ENCODE measurements around the gene CASP8AP2. TPM values are rescaled to one million over a fixed set of nuclear protein-coding genes. Genes with fewer than 3 reads are reported as not detected.
"Not testable (repeated sequence)": the region's sequence is repeated elsewhere in the genome, so short reads cannot be mapped to it uniquely, and the experiment has no call there.

The CASP8AP2 gene
- 15.1 and 21.1 TPM in 2 replicates for total RNA-seq (2014; rRNA removed; shearing (Covaris generic))

DNA sequence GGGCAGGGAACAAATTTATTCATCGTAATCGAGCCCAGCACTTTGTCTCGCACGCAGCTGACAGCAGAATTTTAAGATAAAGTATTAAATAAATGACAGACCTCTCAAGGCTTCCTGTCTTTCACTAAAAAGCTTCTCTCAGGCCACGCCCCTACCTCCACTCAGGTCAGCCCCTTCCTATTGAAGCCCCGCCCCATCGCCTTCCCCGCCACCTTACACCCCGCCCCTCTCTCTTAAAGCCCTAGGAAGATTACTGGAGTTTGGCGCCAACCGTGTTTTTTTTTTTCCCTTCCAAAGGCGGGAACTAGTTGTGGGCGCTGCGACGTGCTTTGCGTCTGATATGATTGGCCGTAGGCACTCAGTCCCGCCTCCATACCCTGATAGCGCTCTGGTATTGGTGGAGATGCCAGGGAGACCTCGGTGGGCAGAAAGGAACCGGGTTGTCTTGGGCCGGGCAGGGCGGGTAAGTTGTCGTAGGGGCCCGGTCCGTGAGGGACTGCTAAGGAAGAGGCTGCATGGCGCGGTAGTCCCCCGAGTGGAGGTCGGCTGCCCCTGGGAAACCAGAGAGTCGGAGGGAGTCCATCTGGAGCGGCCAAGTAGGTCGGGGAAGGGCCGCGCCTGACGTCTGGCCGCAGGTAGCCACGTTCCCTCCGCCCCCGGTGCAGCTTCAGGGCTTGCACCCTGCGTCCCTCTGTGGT lies at the start of gene CASP8AP2:
Gene CASP8AP2, plus strand, starts transcription at position 409 of the 698 bp plus-strand sequence.
- Histone ChIP-seq H3K27ac (peak within 1 kb of the TSS; percentile 72), H3K36me3 (peaks cover 35% of the 10 kb centered on the region), H3K4me3 (peak within 1 kb of the TSS; percentile 84), H3K9me3 (replicated peaks) (no peaks in the 10 kb centered on the region), H3K4me1 (replicated peaks) (peaks cover 9% of the 10 kb centered on the region), H3K27me3 (replicated peaks) (no peaks in the 10 kb centered on the region)
- peak; percentile 96 to 97 for DNase-seq (ENCODE audit: low read depth in 1 of 2, low spot score in 2 of 2)

DNA sequence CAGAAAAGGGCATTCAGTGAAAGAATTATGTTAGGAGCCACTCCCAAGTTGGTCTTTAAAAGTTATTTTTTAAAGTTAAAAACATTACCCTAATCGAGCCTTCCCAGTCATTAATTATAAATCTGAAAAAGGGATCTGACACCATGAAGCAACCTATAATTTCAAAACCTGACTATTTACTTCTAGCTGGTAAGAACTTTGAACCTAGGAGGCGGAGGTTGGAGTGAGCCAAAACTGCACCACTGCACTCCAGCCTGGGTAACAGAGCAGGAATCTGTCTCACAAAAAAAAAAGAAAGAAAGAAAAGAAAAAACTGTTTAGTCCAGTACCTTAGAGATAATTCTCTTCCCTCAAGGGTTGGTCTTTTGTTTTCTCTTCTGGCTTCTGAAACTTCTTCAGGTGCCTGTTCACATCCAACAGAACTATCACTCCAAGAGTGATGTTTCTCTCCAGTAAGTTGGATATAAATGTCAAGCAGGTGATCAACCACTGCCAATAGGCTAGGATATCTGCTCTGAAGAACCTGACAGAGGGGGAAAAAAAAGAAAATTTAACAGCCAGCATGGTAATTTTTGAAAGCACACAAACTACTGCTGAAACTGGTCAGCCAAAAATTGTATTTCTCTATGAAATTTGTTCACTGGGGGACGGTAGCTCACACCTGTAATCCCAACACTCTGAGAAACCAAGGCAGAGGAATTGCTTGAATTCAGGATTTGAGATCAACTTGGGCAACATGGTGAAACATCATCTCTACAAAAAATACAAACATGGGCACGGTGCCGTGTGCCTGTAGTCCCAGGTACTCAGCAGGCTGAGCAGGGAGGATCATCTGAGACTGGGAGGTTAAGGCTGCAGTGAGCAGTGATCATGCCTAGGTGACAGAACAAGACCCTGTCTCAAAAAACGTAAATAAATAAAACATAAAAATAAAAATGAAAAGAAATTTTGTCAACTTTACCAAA lies 48.3 kb upstream of the CASP8AP2 start:
- Histone ChIP-seq H3K27me3 (replicated peaks) (no peaks in the 10 kb centered on the region), H3K9me3 (replicated peaks) (no peaks in the 10 kb centered on the region), H3K36me3 (peaks cover 41% of the 10 kb centered on the region), H3K4me1 (replicated peaks) (no peaks in the 10 kb centered on the region), H3K27ac (no peak overlapping the region), H3K4me3 (no peak overlapping the region)
- DNase-seq (ENCODE audit: low read depth in 1 of 2, low spot score in 2 of 2) = no peak

DNA sequence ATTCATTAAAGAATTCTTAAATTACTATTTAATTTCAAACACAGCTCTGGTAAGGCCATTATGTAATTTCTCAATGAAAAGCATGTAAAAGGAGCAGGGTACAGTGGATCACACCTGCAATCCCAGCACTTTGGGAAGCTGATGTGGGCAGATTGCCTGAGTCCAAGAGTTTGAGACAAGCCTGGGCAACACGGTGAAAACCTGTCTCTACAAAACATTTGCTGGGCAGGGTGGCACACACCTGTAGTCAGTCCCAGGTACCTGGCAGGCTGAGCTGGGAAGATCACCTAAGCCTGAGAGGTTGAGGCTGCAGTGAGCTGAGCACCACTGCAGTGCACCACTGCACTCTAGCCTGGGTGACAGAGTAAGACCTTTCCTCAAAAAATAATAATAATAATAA lies 47.5 kb upstream of the CASP8AP2 start:
- H3K36me3 ChIP-seq = peaks cover 38% of the 10 kb centered on the region
- H3K4me3 ChIP-seq = no peak overlapping the region
- no peaks in the 10 kb centered on the region for H3K9me3 ChIP-seq (replicated peaks)
- H3K4me1 ChIP-seq (replicated peaks) = no peaks in the 10 kb centered on the region
- H3K27ac ChIP-seq = no peak overlapping the region
- DNase-seq (ENCODE audit: low read depth in 1 of 2, low spot score in 2 of 2) = no peak
- H3K27me3 ChIP-seq (replicated peaks) = no peaks in the 10 kb centered on the region

- peaks cover 43% of the 10 kb centered on the region for H3K36me3 ChIP-seq
- not testable (repeated sequence) for H3K27ac ChIP-seq; H3K27me3 ChIP-seq (replicated peaks); H3K4me3 ChIP-seq; H3K9me3 ChIP-seq (replicated peaks); DNase-seq (ENCODE audit: low read depth in 1 of 2, low spot score in 2 of 2); H3K4me1 ChIP-seq (replicated peaks)
Observed at GRCh38 chr6:89783293-89783692, 46.4 kb upstream of the CASP8AP2 start.

GRCh38 chr6:89784838-89785237 lies 44.8 kb upstream of the CASP8AP2 start:
- Histone ChIP-seq H3K36me3 (peaks cover 41% of the 10 kb centered on the region), H3K27me3 (replicated peaks) (no peaks in the 10 kb centered on the region)

DNA sequence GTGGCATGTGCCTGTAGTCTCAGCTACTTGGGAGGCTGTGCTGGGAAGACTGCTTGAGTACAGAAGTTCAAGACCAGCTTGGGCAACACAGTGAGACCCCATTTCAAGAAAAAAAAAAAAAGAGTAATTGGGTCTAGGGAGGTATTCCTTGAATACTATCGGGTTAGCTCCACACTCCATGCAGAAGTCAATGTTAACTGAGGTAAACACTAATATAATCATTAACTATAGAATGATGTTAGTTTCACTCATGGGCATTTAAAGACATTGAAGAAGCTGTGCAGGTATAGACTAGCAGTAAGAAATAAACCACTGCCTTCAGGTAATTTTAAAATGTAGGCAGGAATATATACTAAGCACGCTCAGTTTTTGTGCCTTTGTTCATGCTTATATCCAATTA lies 42.7 kb upstream of the CASP8AP2 start:
- peaks cover 48% of the 10 kb centered on the region for H3K36me3 ChIP-seq
- no peaks in the 10 kb centered on the region for H3K4me1 ChIP-seq (replicated peaks)
- no peaks in the 10 kb centered on the region for H3K27me3 ChIP-seq (replicated peaks)

More at GRCh38 chr6:89784838-89785237, 44.8 kb upstream of the CASP8AP2 start:
- no peaks in the 10 kb centered on the region for H3K9me3 ChIP-seq (replicated peaks)
- no peak overlapping the region for H3K27ac ChIP-seq
- H3K4me1 ChIP-seq (replicated peaks) = no peaks in the 10 kb centered on the region
- no peak for DNase-seq (ENCODE audit: low read depth in 1 of 2, low spot score in 2 of 2)
- H3K4me3 ChIP-seq = no peak overlapping the region

DNA sequence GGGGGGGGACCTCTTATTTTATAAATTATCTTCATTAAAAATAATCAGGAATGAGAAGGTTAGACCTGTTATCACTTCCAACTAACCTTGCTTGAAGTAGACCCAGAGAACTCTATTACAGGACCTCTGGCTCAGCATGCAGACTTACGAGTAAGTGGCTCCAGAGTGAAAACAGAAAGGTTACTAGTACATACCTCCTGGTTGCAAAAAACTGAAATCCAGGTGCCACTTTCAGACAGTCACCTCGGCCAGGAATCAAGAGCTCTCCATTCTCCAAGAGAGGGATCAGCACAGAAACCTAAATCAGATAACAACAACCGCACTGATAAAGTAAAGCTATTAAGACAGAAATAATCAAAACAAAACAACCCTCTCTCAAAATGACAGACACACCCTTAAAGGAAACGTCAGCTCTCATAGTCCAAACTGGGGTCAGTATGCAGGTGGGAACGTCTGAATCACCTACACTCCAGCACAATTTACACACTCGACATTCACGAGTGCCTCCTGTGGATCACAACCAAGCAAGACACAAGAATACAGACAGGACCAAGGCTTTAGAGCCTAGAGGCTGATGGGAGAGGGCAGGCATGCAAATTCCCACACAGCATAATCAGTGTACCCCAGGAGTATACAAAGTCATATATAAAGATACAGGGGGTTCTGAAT lies 41.9 kb upstream of the CASP8AP2 start:
- no peaks in the 10 kb centered on the region for H3K4me1 ChIP-seq (replicated peaks)
- H3K36me3 ChIP-seq = peaks cover 50% of the 10 kb centered on the region
- H3K27me3 ChIP-seq (replicated peaks) = no peaks in the 10 kb centered on the region
- H3K4me3 ChIP-seq = no peak overlapping the region
- H3K27ac ChIP-seq = no peak overlapping the region
- no peak for DNase-seq (ENCODE audit: low read depth in 1 of 2, low spot score in 2 of 2)
- H3K9me3 ChIP-seq (replicated peaks) = no peaks in the 10 kb centered on the region

More for the DNA sequence above, 42.7 kb upstream of the CASP8AP2 start:
- H3K9me3 ChIP-seq (replicated peaks) = no peaks in the 10 kb centered on the region
- DNase-seq (ENCODE audit: low read depth in 1 of 2, low spot score in 2 of 2) = no peak
- H3K27ac ChIP-seq = no peak overlapping the region
- H3K4me3 ChIP-seq = no peak overlapping the region

GRCh38 chr6:89789980-89790379 lies 39.7 kb upstream of the CASP8AP2 start:
- Histone ChIP-seq H3K36me3 (peaks cover 47% of the 10 kb centered on the region), H3K4me3 (no peak overlapping the region), H3K9me3 (replicated peaks) (no peaks in the 10 kb centered on the region), H3K4me1 (replicated peaks) (no peaks in the 10 kb centered on the region), H3K27me3 (replicated peaks) (no peaks in the 10 kb centered on the region), H3K27ac (no peak overlapping the region)
- no peak for DNase-seq (ENCODE audit: low read depth in 1 of 2, low spot score in 2 of 2)

GRCh38 chr6:89790403-89790802 lies 39.3 kb upstream of the CASP8AP2 start:
- DNase-seq (ENCODE audit: low read depth in 1 of 2, low spot score in 2 of 2) = no peak
- H3K27me3 ChIP-seq (replicated peaks) = no peaks in the 10 kb centered on the region
- no peak overlapping the region for H3K27ac ChIP-seq
- H3K36me3 ChIP-seq = peaks cover 45% of the 10 kb centered on the region
- no peaks in the 10 kb centered on the region for H3K4me1 ChIP-seq (replicated peaks)
- no peak overlapping the region for H3K4me3 ChIP-seq
- H3K9me3 ChIP-seq (replicated peaks) = no peaks in the 10 kb centered on the region

GRCh38 chr6:89792881-89793280 lies 36.8 kb upstream of the CASP8AP2 start:
- Histone ChIP-seq H3K9me3 (replicated peaks) (no peaks in the 10 kb centered on the region), H3K4me1 (replicated peaks) (no peaks in the 10 kb centered on the region), H3K27ac (no peak overlapping the region), H3K27me3 (replicated peaks) (no peaks in the 10 kb centered on the region), H3K36me3 (peaks cover 40% of the 10 kb centered on the region), H3K4me3 (no peak overlapping the region)
- DNase-seq (ENCODE audit: low read depth in 1 of 2, low spot score in 2 of 2) = peak in 1 of 2 experiments; percentile 7

DNA sequence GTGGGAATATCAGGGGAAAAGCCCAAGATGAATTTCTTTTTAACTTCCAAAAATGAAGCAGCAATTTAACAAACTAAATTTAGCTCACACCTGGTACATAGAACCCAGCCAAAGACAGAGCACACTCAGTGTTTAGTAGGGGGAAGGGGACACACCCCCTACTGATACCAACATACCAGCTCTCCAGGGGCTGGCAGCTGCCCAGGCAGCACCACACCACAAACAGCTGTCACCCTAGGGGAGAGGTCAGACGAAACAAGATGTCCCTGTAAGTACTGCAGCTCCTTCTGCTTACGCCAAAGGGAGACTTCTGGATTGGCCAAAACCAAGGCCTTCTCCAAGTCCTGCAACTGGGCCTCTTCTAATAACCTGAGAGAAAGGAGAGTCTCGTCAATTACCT lies 36.1 kb upstream of the CASP8AP2 start:
- H3K4me1 ChIP-seq (replicated peaks) = no peaks in the 10 kb centered on the region
- no peaks in the 10 kb centered on the region for H3K9me3 ChIP-seq (replicated peaks)
- no peaks in the 10 kb centered on the region for H3K27me3 ChIP-seq (replicated peaks)
- no peak for DNase-seq (ENCODE audit: low read depth in 1 of 2, low spot score in 2 of 2)
- H3K4me3 ChIP-seq = no peak overlapping the region
- H3K27ac ChIP-seq = no peak overlapping the region
- peaks cover 40% of the 10 kb centered on the region for H3K36me3 ChIP-seq

- H3K4me3 ChIP-seq = no peak overlapping the region
- H3K36me3 ChIP-seq = peaks cover 48% of the 10 kb centered on the region
- H3K27me3 ChIP-seq (replicated peaks) = no peaks in the 10 kb centered on the region
- no peak overlapping the region for H3K27ac ChIP-seq
- no peaks in the 10 kb centered on the region for H3K9me3 ChIP-seq (replicated peaks)
- no peak for DNase-seq (ENCODE audit: low read depth in 1 of 2, low spot score in 2 of 2)
- no peaks in the 10 kb centered on the region for H3K4me1 ChIP-seq (replicated peaks)
Observed at GRCh38 chr6:89794324-89794723, 35.4 kb upstream of the CASP8AP2 start.

- H3K9me3 ChIP-seq (replicated peaks) = no peaks in the 10 kb centered on the region
- H3K36me3 ChIP-seq = peaks cover 41% of the 10 kb centered on the region
- no peak for DNase-seq (ENCODE audit: low read depth in 1 of 2, low spot score in 2 of 2)
Observed at GRCh38 chr6:89797317-89797716, 32.4 kb upstream of the CASP8AP2 start.

More at GRCh38 chr6:89797317-89797716, 32.4 kb upstream of the CASP8AP2 start:
- Histone ChIP-seq H3K27me3 (replicated peaks) (no peaks in the 10 kb centered on the region), H3K4me3 (no peak overlapping the region), H3K4me1 (replicated peaks) (no peaks in the 10 kb centered on the region), H3K27ac (no peak overlapping the region)
